OCI-M1 (cell line): Measurements from ENCODE around the gene MATN4.

Experiments used
- DNase-seq: peaks from one replicate; lab custom pipeline; 2025; lab: John Stamatoyannopoulos, UW

The MATN4 gene

GRCh38 chr20:45313943-45314342 lies 5.8 kb upstream of the MATN4 start:
- DNase-seq = no peak

DNA sequence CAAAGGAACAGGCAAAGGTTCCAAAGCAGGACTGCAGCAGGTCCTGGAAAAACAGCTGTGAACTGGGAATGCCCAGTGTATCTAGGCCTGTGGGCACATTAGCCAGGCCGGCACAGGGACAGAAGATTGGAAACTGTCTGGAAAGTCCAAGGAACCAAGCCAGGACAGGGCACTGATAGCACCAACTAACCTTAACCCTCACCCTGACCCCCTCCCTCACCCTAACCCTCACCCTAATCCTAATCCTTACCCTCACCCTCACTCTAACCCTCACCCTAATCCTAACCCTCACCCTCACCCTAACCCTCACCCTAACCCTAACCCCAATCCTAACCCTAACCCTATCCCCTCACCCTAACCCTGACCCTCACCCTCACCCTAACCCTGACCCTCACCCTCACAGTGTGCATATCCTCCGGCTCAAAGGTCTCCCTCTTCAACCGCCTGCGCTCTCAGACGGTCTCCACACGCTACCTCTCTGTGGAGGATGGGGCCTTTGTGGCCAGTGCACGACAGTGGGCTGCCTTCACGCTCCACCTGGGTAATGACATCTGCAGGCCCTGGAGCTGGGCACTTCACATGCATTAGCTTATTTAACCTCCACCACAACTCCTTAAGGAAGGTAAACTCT lies 5.1 kb upstream of the MATN4 start:
- no peak for DNase-seq

DNA sequence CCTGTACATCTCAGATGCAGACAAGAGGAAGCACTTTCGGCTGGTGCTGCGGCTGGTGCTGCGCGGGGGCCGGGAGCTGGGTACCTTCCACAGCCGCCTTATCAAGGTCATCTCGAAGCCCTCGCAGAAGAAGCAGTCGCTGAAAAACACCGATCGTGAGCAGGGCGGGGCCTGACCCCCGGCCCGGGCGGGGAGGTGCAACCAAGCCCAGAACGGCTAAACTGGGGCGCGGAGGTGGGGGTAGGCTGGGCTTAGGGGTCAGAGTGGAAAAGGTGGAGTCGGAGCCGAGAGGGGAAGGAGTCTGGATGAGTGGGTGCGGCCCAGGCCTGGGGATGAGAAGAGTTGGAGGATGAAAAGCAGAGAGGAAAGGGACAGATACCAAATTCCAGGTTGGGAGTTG lies 4.1 kb upstream of the MATN4 start:
- DNase-seq = no peak

DNA sequence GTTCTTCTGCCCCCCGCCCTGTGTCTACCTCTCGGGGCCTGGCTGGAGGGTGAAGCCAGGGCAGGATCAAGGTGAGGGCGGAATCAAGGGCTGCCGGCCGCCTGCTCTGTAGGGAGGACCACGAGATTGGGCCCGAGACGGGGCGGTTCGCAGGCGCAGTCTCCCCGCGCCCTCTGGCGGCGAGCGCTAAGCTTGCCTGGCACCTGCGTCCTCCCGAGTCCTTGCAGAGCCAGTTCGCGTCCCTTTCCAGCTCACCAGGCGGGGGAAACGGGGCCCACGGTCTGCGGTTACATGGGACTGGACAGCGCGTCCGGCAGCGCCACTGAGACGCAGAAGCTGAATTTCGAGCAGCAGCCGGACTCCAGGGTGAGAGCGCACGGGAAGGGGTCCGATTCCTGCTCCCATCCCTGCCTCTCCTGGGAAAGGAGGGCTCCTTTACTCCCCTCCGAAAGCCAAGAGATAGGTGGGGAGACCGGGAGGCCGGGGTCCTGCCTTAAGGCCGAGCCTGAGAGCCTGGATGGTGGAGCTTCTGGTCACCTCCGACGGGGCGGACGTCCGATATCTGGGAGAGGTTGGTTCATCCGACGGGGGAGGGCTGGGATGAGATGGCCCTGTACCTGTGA lies 3.6 kb upstream of the MATN4 start:
- DNase-seq = peak; percentile 68

GRCh38 chr20:45309075-45309474 lies 976 bp upstream of the MATN4 start:
- no peak for DNase-seq

GRCh38 chr20:45307076-45307640 lies 941 bp downstream of the MATN4 start:
- no peak for DNase-seq

DNA sequence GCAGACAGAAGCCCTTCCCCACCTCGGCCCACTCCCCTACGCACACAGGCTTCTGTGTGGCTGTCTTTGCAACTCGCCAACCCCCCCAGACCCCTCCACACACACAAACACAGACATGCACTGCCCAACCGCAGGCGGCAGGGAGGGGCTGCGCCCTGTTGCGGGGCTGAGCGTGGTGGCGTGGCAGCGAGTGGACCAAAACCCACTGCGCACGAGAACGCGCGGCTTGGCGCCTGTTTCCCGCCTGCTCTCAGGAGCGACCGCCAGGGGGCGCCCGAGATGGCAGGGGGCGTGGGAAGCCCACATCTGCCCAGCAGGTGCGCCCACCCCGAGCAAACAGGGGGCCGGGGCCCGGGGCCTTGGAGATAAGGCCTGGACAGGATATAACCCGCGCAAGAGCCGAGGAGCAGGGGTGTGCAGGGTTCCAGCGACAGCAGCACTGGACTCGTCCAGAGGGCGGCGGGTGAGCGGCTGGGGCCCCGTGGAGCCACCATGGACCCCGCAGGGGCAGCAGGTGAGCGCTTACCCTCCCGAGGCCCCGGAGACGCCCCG lies 1.6 kb downstream of the MATN4 start, which contains the start of gene RBPJL:
RBPJL (plus strand) TSS at position 410 of the 552 bp plus-strand sequence; CDS start at position 493, 83 bp downstream.
- DNase-seq = no peak

GRCh38 chr20:45305262-45305661 lies 2.8 kb downstream of the MATN4 start:
- no peak for DNase-seq

GRCh38 chr20:45304464-45304999 lies 3.6 kb downstream of the MATN4 start:
- no peak for DNase-seq

GRCh38 chr20:45303586-45304463 lies 4.3 kb downstream of the MATN4 start:
- no peak for DNase-seq

GRCh38 chr20:45301824-45302271 lies 6.3 kb downstream of the MATN4 start:
- no peak for DNase-seq

GRCh38 chr20:45300961-45301360 lies 7.1 kb downstream of the MATN4 start:
- DNase-seq = peak; percentile 55

GRCh38 chr20:45299786-45300185 lies 8.3 kb downstream of the MATN4 start:
- no peak for DNase-seq

GRCh38 chr20:45297786-45298497 lies 10.2 kb downstream of the MATN4 start:
- DNase-seq = no peak

DNA sequence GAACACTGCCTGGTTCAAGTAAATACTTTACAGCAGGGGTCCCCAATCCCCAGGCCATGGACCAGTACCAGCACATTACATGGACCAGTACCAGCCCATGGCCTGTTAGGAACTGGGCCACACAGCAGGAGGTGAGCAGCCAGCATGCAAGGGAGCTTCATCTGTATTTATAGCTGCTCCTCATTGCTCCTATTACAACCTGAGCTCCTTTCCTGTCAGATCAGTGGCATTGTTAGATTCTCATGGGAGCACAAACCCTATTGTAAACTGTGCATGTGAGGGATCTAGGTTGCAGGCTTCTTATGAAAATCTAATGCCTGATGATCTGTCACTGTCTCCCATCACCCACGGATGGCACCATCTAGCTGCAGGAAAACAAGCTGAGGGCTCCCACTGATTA lies 13.4 kb downstream of the MATN4 start:
- no peak for DNase-seq

- no peak for DNase-seq
Observed at GRCh38 chr20:45294003-45294368, 14.1 kb downstream of the MATN4 start.

DNA sequence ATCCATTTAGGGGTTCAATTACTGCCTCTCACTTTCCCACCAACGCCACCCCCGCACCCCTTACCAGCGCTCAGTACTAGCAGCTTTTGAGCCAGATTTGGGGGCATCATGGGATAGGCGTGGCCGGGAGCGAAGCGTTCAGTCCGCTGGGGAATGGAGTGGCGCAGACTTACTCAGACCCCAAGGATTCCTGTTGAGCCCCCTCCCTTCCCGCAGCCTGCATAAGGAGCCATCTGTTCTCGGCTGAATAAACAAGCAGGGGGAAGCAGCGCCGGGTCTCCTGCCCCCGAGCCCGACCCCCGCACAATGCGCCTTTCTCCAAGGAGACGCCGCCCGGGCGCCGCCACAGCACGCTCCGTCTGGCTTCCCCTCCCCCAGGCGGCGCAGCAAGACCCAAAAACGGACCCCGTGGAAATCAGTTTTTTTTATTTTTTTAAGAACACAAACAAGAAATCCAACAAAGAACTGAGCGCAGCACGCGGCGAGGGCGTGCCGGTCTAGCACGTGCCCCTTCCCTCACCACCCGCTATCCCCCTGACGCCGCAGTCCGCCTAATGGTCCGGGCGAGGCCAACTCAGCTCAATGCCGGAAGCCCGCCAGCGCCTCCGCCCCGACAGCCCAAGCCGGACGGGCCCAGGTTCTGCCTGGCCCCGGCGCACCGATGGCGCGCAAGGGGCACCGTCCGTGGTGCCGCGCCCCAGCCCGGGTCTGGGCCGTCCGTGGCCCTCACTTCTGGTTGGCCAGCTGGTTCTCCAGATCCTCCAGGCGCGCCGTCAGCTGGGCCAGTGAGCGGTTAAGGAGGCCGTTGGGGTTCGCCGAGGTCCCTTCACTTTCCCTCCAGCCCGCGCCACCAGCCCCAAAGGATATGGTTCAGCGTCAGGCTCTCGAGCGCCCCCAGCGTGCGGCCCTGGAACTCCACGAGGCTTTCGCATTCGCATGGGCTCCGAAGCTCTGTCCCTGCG lies 14.8 kb downstream of the MATN4 start:
- peak; percentile 89 for DNase-seq

GRCh38 chr20:45292343-45292742 lies 15.8 kb downstream of the MATN4 start:
- DNase-seq = no peak

DNA sequence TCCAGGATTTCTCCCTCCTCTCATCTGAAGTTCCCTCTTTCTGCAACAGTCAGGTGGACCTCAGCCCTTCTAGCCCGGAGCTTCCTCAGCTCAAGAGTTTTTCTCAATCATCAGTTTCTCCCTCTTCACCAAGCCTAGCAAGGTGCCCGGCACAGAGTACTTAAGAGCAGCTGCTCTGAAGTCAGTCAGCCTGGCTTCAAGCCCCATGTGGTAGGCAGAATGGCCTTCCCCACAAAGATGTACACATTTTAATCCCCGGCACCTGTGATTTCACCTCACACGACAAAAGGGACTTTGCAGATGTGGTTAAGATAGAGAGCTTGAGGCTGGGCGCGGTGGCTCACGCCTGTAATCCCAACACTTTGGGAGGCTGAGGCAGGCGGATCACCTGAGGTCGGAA lies 16.6 kb downstream of the MATN4 start:
- DNase-seq = no peak
